GM12878 (cell line): Measurements from ENCODE around the gene PLB1. TPM values are rescaled to one million over a fixed set of nuclear protein-coding genes. Genes with fewer than 3 reads are reported as not detected.
A peak's percentile ranks its signal among the peaks of the same experiment; 100 is the strongest.

Experiments used
- ATAC-seq: fragments of 200-7000 bp; cut with Tn5 transposase; 3 replicates; pipeline ENCODE4 v1.9.1; 2020; ENCODE audit warnings: mild to moderate bottlenecking, moderate library complexity
- BruUV-seq: library from RNA; stranded (reverse); fragments of 400-500 nt; replicated peaks from 2 replicates; lab custom pipeline; 2021; lab: Mats Ljungman, UMichigan
- CTCF ChIA-PET: fragments of 300-600 bp; sonication (Branson Sonifier 250); formaldehyde crosslinking; extraction: SDS; loops from one replicate; lab custom pipeline; 2021; ENCODE audit warnings: inconsistent platforms; lab: Yijun Ruan, JAX
- POLR2A ChIA-PET: fragments of 350-600 bp; formaldehyde crosslinking; extraction: SDS; loops from one replicate; lab custom pipeline; 2021; ENCODE audit warnings: inconsistent platforms; lab: Charles Lee
- RAD21 ChIA-PET: fragments of 300-600 bp; sonication (Branson Sonifier 250); formaldehyde crosslinking; loops from one replicate; lab custom pipeline; 2023; ENCODE audit warnings: antibody characterized with exemption; ENCODE audit not compliant: unreplicated experiment; lab: Charles Lee
- SMC1A ChIA-PET: fragments of 300-600 bp; sonication (Branson Sonifier 250); formaldehyde crosslinking; loops from one replicate; lab custom pipeline; 2023; ENCODE audit not compliant: unreplicated experiment, uncharacterized antibody; lab: Charles Lee
- DNase-seq: peaks from one replicate; pipeline ENCODE4 v3.0.0-alpha.2; 2011; ENCODE audit warnings: low read depth, low spot score
- FAIRE-seq: peaks from 3 replicates; lab custom pipeline; 2011; peaks lifted over from hg19 to GRCh38; lab: Jason Lieb, UNC
- H2AFZ ChIP-seq: 2 replicates; pipeline ENCODE4 v1.6.0; 2011; ENCODE audit warnings: low read depth, low read length, control low read depth; ENCODE audit not compliant: control insufficient read depth
- H3K27ac ChIP-seq: 2 replicates; pipeline ENCODE4 v1.5.1; 2011; ENCODE audit warnings: control low read depth; ENCODE audit not compliant: control insufficient read depth, insufficient read depth
- H3K27me3 ChIP-seq, 2 experiments: replicated peaks in 1 of 2; 2 replicates each; pipeline versions ENCODE4 v1.6.0 to v1.6.1; 2011; ENCODE audit warnings: low read length in 1 of 2; ENCODE audit not compliant: control insufficient read depth in 2 of 2, insufficient read depth in 2 of 2
- H3K36me3 ChIP-seq, 2 experiments: 2 replicates each; pipeline ENCODE4 v1.5.1; 2011; ENCODE audit warnings: low read length in 1 of 2; ENCODE audit not compliant: control insufficient read depth in 2 of 2, insufficient read depth in 2 of 2
- H3K4me1 ChIP-seq: 2 replicates; pipeline ENCODE4 v1.6.1; 2011; ENCODE audit warnings: mild to moderate bottlenecking, low read length, moderate library complexity, mixed read lengths; ENCODE audit not compliant: control insufficient read depth, insufficient read depth
- H3K4me2 ChIP-seq: 2 replicates; pipeline ENCODE4 v1.6.0; 2011; ENCODE audit warnings: control low read depth; ENCODE audit not compliant: control insufficient read depth, insufficient read depth
- H3K4me3 ChIP-seq: fragments of 200-600 bp; sonication (generic); 2 replicates; pipeline ENCODE4 v1.5.1; 2016
- H3K79me2 ChIP-seq: 2 replicates; pipeline ENCODE4 v1.6.0; 2011; ENCODE audit warnings: low read length; ENCODE audit not compliant: control insufficient read depth, insufficient read depth
- H3K9ac ChIP-seq: 2 replicates; pipeline ENCODE4 v1.8.0; 2011; ENCODE audit warnings: low read length, control low read depth, mixed read lengths; ENCODE audit not compliant: control insufficient read depth, insufficient read depth
- H3K9me3 ChIP-seq: replicated peaks from 3 replicates; pipeline ENCODE4 v1.5.1; 2011; ENCODE audit warnings: mild to moderate bottlenecking, low read length; ENCODE audit not compliant: control insufficient read depth, insufficient read depth
- H4K20me1 ChIP-seq: 2 replicates; pipeline ENCODE4 v1.6.0; 2011; ENCODE audit not compliant: control insufficient read depth, insufficient read depth
- BACH1 ChIP-seq: fragments of 450-650 bp; IDR thresholded peaks from 2 replicates; pipeline ENCODE4 v1.6.1; 2017; ENCODE audit warnings: mild to moderate bottlenecking, borderline replicate concordance
- FOXM1 ChIP-seq: IDR thresholded peaks from 2 replicates; pipeline ENCODE4 v1.6.1; 2012; ENCODE audit warnings: low read depth, mild to moderate bottlenecking, inconsistent platforms, low read length, moderate library complexity
- POLR2A ChIP-seq: IDR thresholded peaks from 2 replicates; pipeline ENCODE4 v1.6.1; 2011; ENCODE audit warnings: low read depth, mild to moderate bottlenecking, low read length
- POLR2AphosphoS2 ChIP-seq: IDR thresholded peaks from 2 replicates; pipeline ENCODE4 v1.6.1; 2011; ENCODE audit warnings: low read depth, mild to moderate bottlenecking, low read length, improper control_type of control experiment, moderate library complexity
- POU2F2 ChIP-seq: IDR thresholded peaks from 3 replicates; pipeline ENCODE4 v1.6.1; 2011; ENCODE audit warnings: low read depth, mild to moderate bottlenecking, low read length, borderline replicate concordance
- RAD21 ChIP-seq: IDR thresholded peaks from 2 replicates; pipeline ENCODE4 v1.6.1; 2011; ENCODE audit warnings: mild to moderate bottlenecking, low read depth, low read length, moderate library complexity; ENCODE audit not compliant: insufficient read depth
- SMC3 ChIP-seq: IDR thresholded peaks from 2 replicates; pipeline ENCODE4 v1.6.1; 2011; ENCODE audit warnings: low read length, improper control_type of control experiment, borderline replicate concordance
- STAT3 ChIP-seq: IDR thresholded peaks from 2 replicates; pipeline ENCODE4 v1.6.1; 2011; ENCODE audit warnings: low read depth, low read length, improper control_type of control experiment
- YY1 ChIP-seq: IDR thresholded peaks from 2 replicates; pipeline ENCODE4 v1.6.1; 2011; ENCODE audit warnings: low read depth, mild to moderate bottlenecking, low read length
- WGBS: methylation state at CpG from one replicate; pipeline ENCODE4 v1.1.6; 2016; ENCODE audit warnings: low lambda C conversion rate; ENCODE audit not compliant: insufficient replicate concordance, insufficient coverage; ENCODE audit errors: missing lambda C conversion rate; 5-methylcytosine and 5-hydroxymethylcytosine counted together
- in situ Hi-C: fragments of 300-500 bp; cut with MboI; formaldehyde crosslinking; loops from 9 replicates; pipeline ENCODE4 v1.14.3; 2018; ENCODE audit warnings: mixed read lengths
- intact Hi-C: fragments of 100-400 bp; cut with micrococcal nuclease; formaldehyde crosslinking; loops from one replicate; pipeline ENCODE4 v1.14.2; 2022; ENCODE audit not compliant: unreplicated experiment
- polyA plus RNA-seq, 11 experiments: library from polyadenylated mRNA; depleted of rRNA in 4 of 11; unstranded in 6 of 11; stranded (reverse) in 5 of 11; fragments of >200 nt; fragmentation: Nextera tagmentation in 4 of 11; fragmentation: Illumina TruSeq in 1 of 11; extraction: Ambion mirVana in 4 of 11; extraction: Trizol in 1 of 11; gene quantifications; 1 replicate in 1 of 11; 2 replicates in 10 of 11; pipeline versions ENCODE4 v1.2.1 to v1.2.3, GENCODE V29; 2011 to 2016; ENCODE audit warnings: inconsistent platforms in 2 of 11, missing spikeins in 2 of 11, low read depth in 1 of 11
- total RNA-seq, 4 experiments: library from RNA; depleted of rRNA in 3 of 4; stranded (reverse); fragments of >200 nt in 3 of 4; fragmentation: Illumina TruSeq in 1 of 4; extraction: Trizol in 1 of 4; gene quantifications; 2 replicates each; pipeline versions ENCODE4 v1.2.1 to v1.2.3, GENCODE V29; 2013 to 2021
- TF ChIP-seq, protein P1 (sequence below), 3 experiments: IDR thresholded peaks in 2 of 3; conservative IDR thresholded peaks in 1 of 3; 2 replicates each; pipeline ENCODE4 v1.5.1; 2011; ENCODE audit warnings: low read depth in 3 of 3, low read length in 3 of 3, mild to moderate bottlenecking in 3 of 3, control low read depth in 2 of 3, moderate library complexity in 2 of 3, inconsistent platforms in 1 of 3, mixed read lengths in 1 of 3; ENCODE audit not compliant: control insufficient read depth in 2 of 3, insufficient read depth in 1 of 3; ENCODE audit errors: extremely low read depth in 1 of 3

Gene PLB1
- total and polyA plus RNA-seq, 10 of the 15 experiments (the other 5 are each of a cell fraction or from before 2014, with no cell fraction given): 0.03 to 0.49 (median 0.28) TPM

DNA sequence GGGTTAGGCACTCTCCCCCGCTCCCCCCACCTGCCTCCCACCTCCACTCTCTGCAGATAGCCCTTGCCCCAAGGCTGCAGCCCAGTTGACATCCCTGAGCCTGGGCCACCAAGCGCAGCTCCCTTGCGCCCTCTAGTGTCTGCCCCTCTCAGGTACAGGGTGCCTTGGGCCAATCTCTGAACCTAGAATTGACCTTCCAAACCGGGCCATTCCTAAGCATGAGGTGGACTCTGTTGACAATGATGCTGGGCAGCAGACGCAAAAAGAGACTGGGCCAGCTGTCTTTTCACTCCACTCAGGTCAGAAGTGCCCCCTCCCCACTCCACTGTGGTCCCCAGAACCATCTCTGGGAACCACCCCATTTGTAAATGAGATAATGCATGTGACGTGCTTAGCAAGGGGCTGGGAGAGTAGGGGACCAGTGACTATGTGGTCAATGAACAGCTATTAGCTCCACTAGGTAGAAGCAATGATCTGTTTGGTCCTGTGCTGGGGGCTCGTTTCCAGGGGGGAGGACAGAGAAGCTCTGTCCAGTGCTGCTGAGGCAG lies 43.3 kb upstream of the PLB1 start:
- 0 out of 2 replicates have a peak, but pooled peaks cover 3% of the 10 kb centered on the region for H3K4me1 ChIP-seq
- ChIA-PET POLR2A (interaction anchor here (0.5 kb wide), 1 partner anchor 598 kb away, joined by 3 read pairs; no protein-coding TSS in a partner anchor), SMC1A (interaction anchor here (1.1 to 1.4 kb wide), 2 partner anchors 10 to 698 kb away, joined by 3 to 5 read pairs; no protein-coding TSS in a partner anchor), CTCF (interaction anchor here (0.5 to 1.6 kb wide), 10 partner anchors 9 to 751 kb away, joined by 3 to 8 read pairs (median 4); no protein-coding TSS in a partner anchor), RAD21 (interaction anchor here (0.9 to 2.6 kb wide), 4 partner anchors 41 to 769 kb away, joined by 3 to 15 read pairs (median 6); no protein-coding TSS in a partner anchor)
- BruUV-seq: no TSS peak
- H3K9me3 ChIP-seq: no peaks in the 10 kb centered on the region
- ATAC-seq: peak; percentile 94
- intact Hi-C loops (loop anchor here (1.0 kb wide), 2 partner anchors 698 to 749 kb away; no protein-coding TSS in a partner anchor), in situ Hi-C loops (no loop called here)
- 3% methylated on average over 7 of the region's 7 CpGs for WGBS
- no peaks in the 10 kb centered on the region for H3K36me3 ChIP-seq
- no peak overlapping the region for H3K27ac ChIP-seq
- 0 out of 2 replicates have a peak overlapping the region, but pooled peaks have one; percentile 13 for H2AFZ ChIP-seq
- FAIRE-seq: peak; percentile 52
- no peak overlapping the region for H3K4me3 ChIP-seq
- no peaks in the 10 kb centered on the region for H3K27me3 ChIP-seq
- H3K9ac ChIP-seq: no peak overlapping the region
- no peak overlapping the region for H3K4me2 ChIP-seq
- H3K79me2 ChIP-seq: no peaks in the 10 kb centered on the region
- no peak for TF ChIP-seq STAT3
- TF ChIP-seq POU2F2: no peak
- TF ChIP-seq POLR2A: no peak
- peak; percentile 92 for TF ChIP-seq SMC3
- TF ChIP-seq, protein P1, sequence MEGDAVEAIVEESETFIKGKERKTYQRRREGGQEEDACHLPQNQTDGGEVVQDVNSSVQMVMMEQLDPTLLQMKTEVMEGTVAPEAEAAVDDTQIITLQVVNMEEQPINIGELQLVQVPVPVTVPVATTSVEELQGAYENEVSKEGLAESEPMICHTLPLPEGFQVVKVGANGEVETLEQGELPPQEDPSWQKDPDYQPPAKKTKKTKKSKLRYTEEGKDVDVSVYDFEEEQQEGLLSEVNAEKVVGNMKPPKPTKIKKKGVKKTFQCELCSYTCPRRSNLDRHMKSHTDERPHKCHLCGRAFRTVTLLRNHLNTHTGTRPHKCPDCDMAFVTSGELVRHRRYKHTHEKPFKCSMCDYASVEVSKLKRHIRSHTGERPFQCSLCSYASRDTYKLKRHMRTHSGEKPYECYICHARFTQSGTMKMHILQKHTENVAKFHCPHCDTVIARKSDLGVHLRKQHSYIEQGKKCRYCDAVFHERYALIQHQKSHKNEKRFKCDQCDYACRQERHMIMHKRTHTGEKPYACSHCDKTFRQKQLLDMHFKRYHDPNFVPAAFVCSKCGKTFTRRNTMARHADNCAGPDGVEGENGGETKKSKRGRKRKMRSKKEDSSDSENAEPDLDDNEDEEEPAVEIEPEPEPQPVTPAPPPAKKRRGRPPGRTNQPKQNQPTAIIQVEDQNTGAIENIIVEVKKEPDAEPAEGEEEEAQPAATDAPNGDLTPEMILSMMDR (IDR thresholded peaks at IDR 0.05 in 2 of 3, conservative IDR thresholded peaks at IDR 0.05 in 1 of 3; ENCODE audit: control insufficient read depth in 2 of 3, extremely low read depth in 1 of 3, insufficient read depth in 1 of 3, low read depth in 3 of 3, low read length in 3 of 3): peak; percentile 90 to 93 (median 92)
- 0 out of 2 replicates have a peak, but pooled peaks have one; percentile 42 for TF ChIP-seq YY1
- TF ChIP-seq BACH1: no peak
- TF ChIP-seq POLR2AphosphoS2: no peak
- peak; percentile 92 for TF ChIP-seq RAD21
- TF ChIP-seq FOXM1: no peak
- DNase-seq: no peak
- no peaks in the 10 kb centered on the region for H4K20me1 ChIP-seq
